ENCODE results near the gene FAM204A.

FAM204A gene

GRCh38 chr10:118330295-118331076, 11.6 kb downstream of the FAM204A start:
- DNase-seq (ENCODE audit: low spot score) = no peak

GRCh38 chr10:118324140-118324539, 18.0 kb downstream of the FAM204A start:
- no peak for DNase-seq (ENCODE audit: low spot score)

- no peak for DNase-seq (ENCODE audit: low spot score)
Observed at GRCh38 chr10:118321724-118322575, 20.2 kb downstream of the FAM204A start.

- DNase-seq (ENCODE audit: low spot score) = no peak
Observed at GRCh38 chr10:118315629-118316028, 26.5 kb downstream of the FAM204A start.

GRCh38 chr10:118314882-118315281, 27.2 kb downstream of the FAM204A start:
- no peak for DNase-seq (ENCODE audit: low spot score)

- DNase-seq (ENCODE audit: low spot score) = no peak
Observed at GRCh38 chr10:118311505-118311904, 30.6 kb downstream of the FAM204A start.

- DNase-seq (ENCODE audit: low spot score) = no peak
Observed at GRCh38 chr10:118310822-118311221, 31.3 kb downstream of the FAM204A start.

- DNase-seq (ENCODE audit: low spot score) = no peak
Observed at GRCh38 chr10:118309911-118310310, 32.2 kb downstream of the FAM204A start.

- no peak for DNase-seq (ENCODE audit: low spot score)
Observed at GRCh38 chr10:118308664-118309063, 33.5 kb downstream of the FAM204A start.

GRCh38 chr10:118307859-118308258, 34.3 kb downstream of the FAM204A start:
- DNase-seq (ENCODE audit: low spot score) = no peak

GRCh38 chr10:118307220-118307619, 34.9 kb downstream of the FAM204A start:
- DNase-seq (ENCODE audit: low spot score) = no peak

GRCh38 chr10:118305730-118306129, 36.4 kb downstream of the FAM204A start:
- no peak for DNase-seq (ENCODE audit: low spot score)

GRCh38 chr10:118304521-118304920, 37.6 kb downstream of the FAM204A start:
- DNase-seq (ENCODE audit: low spot score) = no peak

- DNase-seq (ENCODE audit: low spot score) = no peak
Observed at GRCh38 chr10:118301211-118301610, 40.9 kb downstream of the FAM204A start.

GRCh38 chr10:118300320-118300719, 41.8 kb downstream of the FAM204A start:
- no peak for DNase-seq (ENCODE audit: low spot score)

GRCh38 chr10:118298787-118299186, 43.3 kb downstream of the FAM204A start:
- DNase-seq (ENCODE audit: low spot score) = no peak

GRCh38 chr10:118291122-118291521, 51.0 kb downstream of the FAM204A start:
- DNase-seq (ENCODE audit: low spot score) = no peak

GRCh38 chr10:118290471-118290995, 51.6 kb downstream of the FAM204A start:
- no peak for DNase-seq (ENCODE audit: low spot score)

- DNase-seq (ENCODE audit: low spot score) = no peak
Observed at GRCh38 chr10:118287076-118287806, 54.9 kb downstream of the FAM204A start.

- DNase-seq (ENCODE audit: low spot score) = no peak
Observed at GRCh38 chr10:118286051-118286838, 55.9 kb downstream of the FAM204A start.

GRCh38 chr10:118282670-118283069, 59.5 kb downstream of the FAM204A start:
- no peak for DNase-seq (ENCODE audit: low spot score)
